SU-DHL-6 (cell line): Measurements from ENCODE around the gene LRP11.

Source experiments
- EZH2phosphoT487 ChIP-seq: fragments of 200-600 bp; sonication (generic), shearing (Covaris generic); conservative IDR thresholded peaks from 2 replicates; pipeline ENCODE4 v1.6.1; 2018; ENCODE audit warnings: mild to moderate bottlenecking, antibody characterized with exemption, low read length, moderate library complexity, mixed read lengths
- TF ChIP-seq, protein P1 (sequence below): fragments of 200-600 bp; sonication (generic); IDR thresholded peaks from one replicate; pipeline ENCODE4 v1.5.1; 2017; ENCODE audit warnings: antibody characterized with exemption, mild to moderate bottlenecking, low read length, moderate library complexity; ENCODE audit not compliant: insufficient read depth, poor library complexity, severe bottlenecking

DNA sequence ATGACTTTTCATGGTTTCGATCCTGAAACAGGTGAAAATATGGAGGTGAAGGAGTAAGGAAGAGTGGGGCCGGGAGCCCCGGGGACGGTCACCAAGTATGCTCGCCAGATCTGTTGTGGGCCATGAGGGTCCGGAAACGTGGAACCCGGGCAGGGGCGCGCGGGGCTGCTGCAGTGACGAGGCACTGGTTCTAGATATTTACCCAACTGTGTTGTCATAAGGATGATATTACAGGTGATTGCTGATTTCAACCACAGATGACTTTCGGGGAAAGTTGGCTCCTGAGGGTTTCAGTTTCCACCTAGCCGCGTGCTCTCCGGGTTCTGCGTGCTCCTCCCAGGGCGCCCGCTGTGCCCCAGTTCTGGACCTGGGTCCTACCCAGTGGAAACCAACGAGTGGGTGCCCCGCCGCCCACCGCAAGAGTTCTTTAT is 46.6 kb upstream of the LRP11 start:
- no peak for TF ChIP-seq EZH2phosphoT487
- TF ChIP-seq, protein P1, sequence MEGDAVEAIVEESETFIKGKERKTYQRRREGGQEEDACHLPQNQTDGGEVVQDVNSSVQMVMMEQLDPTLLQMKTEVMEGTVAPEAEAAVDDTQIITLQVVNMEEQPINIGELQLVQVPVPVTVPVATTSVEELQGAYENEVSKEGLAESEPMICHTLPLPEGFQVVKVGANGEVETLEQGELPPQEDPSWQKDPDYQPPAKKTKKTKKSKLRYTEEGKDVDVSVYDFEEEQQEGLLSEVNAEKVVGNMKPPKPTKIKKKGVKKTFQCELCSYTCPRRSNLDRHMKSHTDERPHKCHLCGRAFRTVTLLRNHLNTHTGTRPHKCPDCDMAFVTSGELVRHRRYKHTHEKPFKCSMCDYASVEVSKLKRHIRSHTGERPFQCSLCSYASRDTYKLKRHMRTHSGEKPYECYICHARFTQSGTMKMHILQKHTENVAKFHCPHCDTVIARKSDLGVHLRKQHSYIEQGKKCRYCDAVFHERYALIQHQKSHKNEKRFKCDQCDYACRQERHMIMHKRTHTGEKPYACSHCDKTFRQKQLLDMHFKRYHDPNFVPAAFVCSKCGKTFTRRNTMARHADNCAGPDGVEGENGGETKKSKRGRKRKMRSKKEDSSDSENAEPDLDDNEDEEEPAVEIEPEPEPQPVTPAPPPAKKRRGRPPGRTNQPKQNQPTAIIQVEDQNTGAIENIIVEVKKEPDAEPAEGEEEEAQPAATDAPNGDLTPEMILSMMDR: no peak
